Neural progenitor cell (in vitro differentiated cells): Measurements from ENCODE around the gene PTPRG. TPM values are rescaled to one million over a fixed set of nuclear protein-coding genes. Genes with fewer than 3 reads are reported as not detected.

Source experiments
- DNase-seq: peaks from one replicate; pipeline ENCODE4 v3.0.0-alpha.2; 2016; ENCODE audit warnings: low spot score
- H2AFZ ChIP-seq: fragments of 200-600 bp; sonication (generic); replicated peaks from 2 replicates; pipeline ENCODE4 v1.6.1; 2016; ENCODE audit warnings: antibody characterized with exemption
- H3F3A ChIP-seq: fragments of 200-600 bp; sonication (generic); 2 replicates; pipeline ENCODE4 v1.6.1; 2016; ENCODE audit warnings: antibody characterized with exemption, low read depth
- H3K27ac ChIP-seq: fragments of 200-600 bp; sonication (generic); 2 replicates; pipeline ENCODE4 v1.5.1; 2016; ENCODE audit warnings: mild to moderate bottlenecking
- H3K27me3 ChIP-seq: fragments of 200-600 bp; sonication (generic); 2 replicates; pipeline ENCODE4 v1.6.1; 2016; ENCODE audit warnings: mild to moderate bottlenecking, moderate library complexity
- H3K36me3 ChIP-seq: fragments of 200-600 bp; sonication (generic); 2 replicates; pipeline ENCODE4 v1.5.1; 2016
- H3K4me1 ChIP-seq: fragments of 200-600 bp; sonication (generic); 2 replicates; pipeline ENCODE4 v1.6.1; 2016; ENCODE audit warnings: mixed run types
- H3K4me2 ChIP-seq: fragments of 200-600 bp; sonication (generic); 2 replicates; pipeline ENCODE4 v1.6.1; 2016
- H3K4me3 ChIP-seq: fragments of 200-600 bp; sonication (generic); 2 replicates; pipeline ENCODE4 v1.5.1; 2016
- H3K79me2 ChIP-seq: fragments of 200-600 bp; sonication (generic); 2 replicates; pipeline ENCODE4 v1.6.1; 2016; ENCODE audit warnings: low read depth
- H3K9ac ChIP-seq: fragments of 200-600 bp; sonication (generic); 2 replicates; pipeline ENCODE4 v1.6.1; 2016
- H3K9me3 ChIP-seq: fragments of 200-600 bp; sonication (generic); 2 replicates; pipeline ENCODE4 v1.5.1; 2016; ENCODE audit warnings: low read depth
- H4K20me1 ChIP-seq: fragments of 200-600 bp; sonication (generic); 2 replicates; pipeline ENCODE4 v1.6.1; 2016; ENCODE audit warnings: low read depth
- H3K27ac Mint-ChIP-seq: 3 replicates; pipeline ENCODE4 v1.8.0; 2021; ENCODE audit warnings: mixed read lengths
- H3K27me3 Mint-ChIP-seq: 2 replicates; pipeline ENCODE4 v1.8.0; 2022; ENCODE audit warnings: low read depth, mild to moderate bottlenecking, inconsistent platforms, moderate library complexity, mixed read lengths; ENCODE audit not compliant: insufficient read depth
- H3K36me3 Mint-ChIP-seq: 3 replicates; pipeline ENCODE4 v1.8.0; 2021; ENCODE audit warnings: mixed read lengths
- H3K4me1 Mint-ChIP-seq: 3 replicates; pipeline ENCODE4 v1.8.0; 2021; ENCODE audit warnings: mixed read lengths
- H3K4me3 Mint-ChIP-seq: 3 replicates; pipeline ENCODE4 v1.8.0; 2021; ENCODE audit warnings: mild to moderate bottlenecking, moderate library complexity, mixed read lengths
- H3K9me3 Mint-ChIP-seq: 3 replicates; pipeline ENCODE4 v1.8.0; 2020; ENCODE audit warnings: mixed read lengths
- EZH2 ChIP-seq: fragments of 200-600 bp; sonication (generic); IDR thresholded peaks from 2 replicates; pipeline ENCODE4 v1.6.1; 2017; ENCODE audit warnings: antibody characterized with exemption, mild to moderate bottlenecking, moderate library complexity
- EZH2phosphoT487 ChIP-seq: fragments of 200-600 bp; sonication (generic); IDR thresholded peaks from 2 replicates; pipeline ENCODE4 v1.6.1; 2017; ENCODE audit warnings: antibody characterized with exemption
- total RNA-seq: library from RNA; depleted of rRNA; stranded (reverse); fragments of >200 nt; gene quantifications from 2 replicates; pipeline ENCODE4 v1.2.3, GENCODE V29; 2015; ENCODE audit warnings: low replicate concordance
- TF ChIP-seq, protein P1 (sequence below): fragments of 200-600 bp; sonication (generic); IDR thresholded peaks from 2 replicates; pipeline ENCODE4 v1.5.1; 2017; ENCODE audit warnings: antibody characterized with exemption, mild to moderate bottlenecking

PTPRG gene
- total RNA-seq, 1 donor from 2014 or later = 65.3 TPM

- H3K9me3 Mint-ChIP-seq = peaks cover 2% of the 10 kb centered on the region
- H3K9ac ChIP-seq = no peak overlapping the region
- no peaks in the 10 kb centered on the region for H3K27me3 Mint-ChIP-seq
- no peak overlapping the region for H3K27ac Mint-ChIP-seq
- H3K4me1 Mint-ChIP-seq = peaks cover 19% of the 10 kb centered on the region
- no peak overlapping the region for H3K27ac ChIP-seq
- H2AFZ ChIP-seq = no peak overlapping the region
- no peak overlapping the region for H3K4me3 ChIP-seq
- no peak for DNase-seq
- H3K9me3 ChIP-seq = no peaks in the 10 kb centered on the region
- peaks cover 35% of the 10 kb centered on the region for H4K20me1 ChIP-seq
- no peaks in the 10 kb centered on the region for H3K36me3 ChIP-seq
- peaks cover 97% of the 10 kb centered on the region for H3K79me2 ChIP-seq
- TF ChIP-seq, protein P1, sequence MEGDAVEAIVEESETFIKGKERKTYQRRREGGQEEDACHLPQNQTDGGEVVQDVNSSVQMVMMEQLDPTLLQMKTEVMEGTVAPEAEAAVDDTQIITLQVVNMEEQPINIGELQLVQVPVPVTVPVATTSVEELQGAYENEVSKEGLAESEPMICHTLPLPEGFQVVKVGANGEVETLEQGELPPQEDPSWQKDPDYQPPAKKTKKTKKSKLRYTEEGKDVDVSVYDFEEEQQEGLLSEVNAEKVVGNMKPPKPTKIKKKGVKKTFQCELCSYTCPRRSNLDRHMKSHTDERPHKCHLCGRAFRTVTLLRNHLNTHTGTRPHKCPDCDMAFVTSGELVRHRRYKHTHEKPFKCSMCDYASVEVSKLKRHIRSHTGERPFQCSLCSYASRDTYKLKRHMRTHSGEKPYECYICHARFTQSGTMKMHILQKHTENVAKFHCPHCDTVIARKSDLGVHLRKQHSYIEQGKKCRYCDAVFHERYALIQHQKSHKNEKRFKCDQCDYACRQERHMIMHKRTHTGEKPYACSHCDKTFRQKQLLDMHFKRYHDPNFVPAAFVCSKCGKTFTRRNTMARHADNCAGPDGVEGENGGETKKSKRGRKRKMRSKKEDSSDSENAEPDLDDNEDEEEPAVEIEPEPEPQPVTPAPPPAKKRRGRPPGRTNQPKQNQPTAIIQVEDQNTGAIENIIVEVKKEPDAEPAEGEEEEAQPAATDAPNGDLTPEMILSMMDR = no peak
- TF ChIP-seq EZH2 = no peak
- TF ChIP-seq EZH2phosphoT487 = no peak
- H3K27me3 ChIP-seq = no peaks in the 10 kb centered on the region
- no peaks in the 10 kb centered on the region for H3F3A ChIP-seq
- H3K4me2 ChIP-seq = no peak overlapping the region
- peaks cover 9% of the 10 kb centered on the region for H3K4me1 ChIP-seq
- no peak overlapping the region for H3K4me3 Mint-ChIP-seq
- H3K36me3 Mint-ChIP-seq = peaks cover 2% of the 10 kb centered on the region
These were observed 222.8 kb downstream of the PTPRG start for GRCh38 chr3:61783993-61784718.

- Histone ChIP-seq H3K4me2 (no peak overlapping the region), H2AFZ (no peak overlapping the region), H3K9ac (no peak overlapping the region), H3K36me3 (no peaks in the 10 kb centered on the region), H3K27ac (no peak overlapping the region), H3K27me3 (no peaks in the 10 kb centered on the region), H3K9me3 (no peaks in the 10 kb centered on the region), H3K4me3 (no peak overlapping the region), H3K4me1 (peaks cover 4% of the 10 kb centered on the region), H3F3A (no peaks in the 10 kb centered on the region), H3K79me2 (peaks cover 97% of the 10 kb centered on the region), H4K20me1 (peaks cover 30% of the 10 kb centered on the region)
- peaks cover 2% of the 10 kb centered on the region for H3K4me1 Mint-ChIP-seq
- peaks cover 2% of the 10 kb centered on the region for H3K9me3 Mint-ChIP-seq
- no peak for DNase-seq
- peaks cover 4% of the 10 kb centered on the region for H3K36me3 Mint-ChIP-seq
- no peak for TF ChIP-seq EZH2phosphoT487
- TF ChIP-seq, protein P1 = no peak
- no peaks in the 10 kb centered on the region for H3K27me3 Mint-ChIP-seq
- no peak overlapping the region for H3K27ac Mint-ChIP-seq
- no peak overlapping the region for H3K4me3 Mint-ChIP-seq
These were observed 227.5 kb downstream of the PTPRG start for GRCh38 chr3:61788623-61789507.

DNA sequence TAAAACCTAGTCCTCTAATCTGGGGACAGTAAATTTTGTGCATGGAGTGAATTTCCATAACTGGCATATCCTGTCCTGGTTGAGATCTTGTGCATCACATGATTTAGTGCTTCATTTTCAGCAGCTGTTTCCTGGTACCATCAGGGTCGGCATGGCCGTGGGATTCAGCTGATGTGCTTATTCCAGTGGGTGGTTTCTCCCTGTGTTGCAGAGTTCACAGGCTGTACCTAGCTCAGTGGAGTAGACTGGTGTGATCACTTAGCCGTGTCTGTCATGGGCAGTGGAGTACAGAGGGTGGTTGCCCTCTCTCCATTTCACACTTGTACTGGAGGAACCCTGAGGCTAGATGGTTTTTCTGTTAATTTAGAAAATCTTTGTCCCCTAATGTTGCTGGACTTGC is 228.5 kb downstream of the PTPRG start:
- H3K79me2 ChIP-seq = peaks cover 99% of the 10 kb centered on the region
- no peaks in the 10 kb centered on the region for H3K27me3 ChIP-seq
- no peak for DNase-seq
- no peak overlapping the region for H3K27ac ChIP-seq
- no peak overlapping the region for H3K4me3 Mint-ChIP-seq
- H3F3A ChIP-seq = no peaks in the 10 kb centered on the region
- peaks cover 2% of the 10 kb centered on the region for H3K9me3 Mint-ChIP-seq
- no peak overlapping the region for H3K27ac Mint-ChIP-seq
- no peak overlapping the region for H2AFZ ChIP-seq
- H3K4me1 Mint-ChIP-seq = no peaks in the 10 kb centered on the region
- H3K9ac ChIP-seq = no peak overlapping the region
- no peaks in the 10 kb centered on the region for H3K36me3 ChIP-seq
- H3K9me3 ChIP-seq = no peaks in the 10 kb centered on the region
- H3K36me3 Mint-ChIP-seq = peaks cover 4% of the 10 kb centered on the region
- no peak overlapping the region for H3K4me2 ChIP-seq
- TF ChIP-seq EZH2phosphoT487 = no peak
- TF ChIP-seq EZH2 = no peak
- TF ChIP-seq, protein P1 = no peak
- H4K20me1 ChIP-seq = peaks cover 38% of the 10 kb centered on the region
- H3K4me1 ChIP-seq = peaks cover 4% of the 10 kb centered on the region
- no peaks in the 10 kb centered on the region for H3K27me3 Mint-ChIP-seq
- no peak overlapping the region for H3K4me3 ChIP-seq
